GM12873 (cell line): Measurements from ENCODE around the gene S1PR2.

ENCODE experiments used
- CTCF ChIP-seq: IDR thresholded peaks from 2 replicates; pipeline ENCODE4 v1.5.1; 2012; ENCODE audit warnings: low read depth, mild to moderate bottlenecking, moderate library complexity, low read length, control low read depth; ENCODE audit not compliant: insufficient read depth; ENCODE audit errors: missing control alignments

Gene S1PR2

GRCh38 chr19:10259162-10259905 is 28.2 kb upstream of the S1PR2 start:
- peak; percentile 85 for TF ChIP-seq CTCF

- no peak for TF ChIP-seq CTCF
These were observed 27.1 kb upstream of the S1PR2 start for GRCh38 chr19:10258080-10258710.

- TF ChIP-seq CTCF, result no peak
These were observed 26.0 kb upstream of the S1PR2 start for GRCh38 chr19:10256970-10257615.

GRCh38 chr19:10256551-10256950 is 25.4 kb upstream of the S1PR2 start:
- no peak for TF ChIP-seq CTCF

- TF ChIP-seq CTCF, result no peak
These were observed 24.2 kb upstream of the S1PR2 start for GRCh38 chr19:10255358-10255757.

GRCh38 chr19:10254244-10254643 is 23.1 kb upstream of the S1PR2 start:
- TF ChIP-seq CTCF, result no peak

GRCh38 chr19:10252707-10253106 is 21.6 kb upstream of the S1PR2 start:
- no peak for TF ChIP-seq CTCF
